A204.1 (cell line): ENCODE data around the gene FBXO34.

ENCODE experiments used
- FAIRE-seq: peaks from 2 replicates; lab custom pipeline; 2012; peaks lifted over from hg19 to GRCh38; lab: Jason Lieb, UNC

FBXO34 gene

DNA sequence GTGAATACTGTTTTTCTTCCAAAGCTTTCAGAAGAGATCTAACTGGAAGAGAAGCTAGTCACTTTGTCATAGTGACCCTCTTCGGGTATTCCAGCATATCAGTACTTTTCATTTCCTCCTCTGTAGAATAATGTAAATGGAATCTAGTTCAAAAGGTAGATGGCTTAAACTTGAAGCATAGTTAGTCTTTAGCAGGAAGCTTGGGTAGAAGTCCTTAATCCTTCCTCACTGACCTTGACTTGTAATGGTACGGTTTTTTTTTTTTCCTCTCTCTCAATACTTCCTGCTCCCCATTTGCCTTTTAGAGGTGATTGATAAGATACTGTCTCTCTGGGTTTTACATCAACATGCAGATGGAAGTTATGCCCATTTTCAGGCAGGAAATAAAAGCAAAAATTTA is 1.7 kb downstream of the FBXO34 start:
- FAIRE-seq = no peak

DNA sequence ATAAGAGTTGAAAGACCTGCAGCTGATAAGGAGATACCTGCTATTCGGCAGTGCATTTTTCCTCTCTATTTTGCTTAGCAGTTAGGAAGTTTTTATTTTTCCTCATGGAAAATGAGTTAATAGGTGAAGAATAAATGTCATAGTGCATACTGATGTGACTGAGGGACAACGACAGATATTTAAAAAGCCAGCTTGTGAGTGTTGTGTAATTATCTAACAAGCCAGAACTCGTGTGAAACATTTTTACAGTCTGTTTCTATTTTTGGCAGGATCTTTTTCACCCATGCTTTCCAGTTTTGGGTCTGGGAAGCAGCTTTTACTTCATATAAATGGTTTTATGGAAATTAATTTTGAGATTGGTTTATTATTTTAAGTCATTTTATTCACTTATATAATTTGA is 2.9 kb downstream of the FBXO34 start:
- no peak for FAIRE-seq

DNA sequence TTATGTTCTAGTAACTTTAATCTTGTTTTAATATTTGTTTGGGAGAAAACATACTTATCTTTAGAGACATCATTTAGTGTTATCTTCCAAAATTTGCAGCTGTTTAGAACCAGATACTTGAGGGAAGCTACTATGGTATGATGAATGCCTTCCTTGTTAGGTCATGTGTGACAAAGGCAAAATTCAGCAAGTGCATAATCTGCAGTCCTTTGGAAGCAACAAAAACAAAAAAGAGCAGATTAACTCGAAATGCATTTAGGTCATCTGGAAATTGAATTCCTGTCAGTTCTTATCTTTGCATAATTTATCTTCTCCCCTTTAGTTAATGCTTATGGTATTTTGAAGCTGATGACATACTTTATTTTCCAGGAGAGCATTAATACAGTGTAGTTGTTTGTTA is 3.5 kb downstream of the FBXO34 start:
- FAIRE-seq = no peak

DNA sequence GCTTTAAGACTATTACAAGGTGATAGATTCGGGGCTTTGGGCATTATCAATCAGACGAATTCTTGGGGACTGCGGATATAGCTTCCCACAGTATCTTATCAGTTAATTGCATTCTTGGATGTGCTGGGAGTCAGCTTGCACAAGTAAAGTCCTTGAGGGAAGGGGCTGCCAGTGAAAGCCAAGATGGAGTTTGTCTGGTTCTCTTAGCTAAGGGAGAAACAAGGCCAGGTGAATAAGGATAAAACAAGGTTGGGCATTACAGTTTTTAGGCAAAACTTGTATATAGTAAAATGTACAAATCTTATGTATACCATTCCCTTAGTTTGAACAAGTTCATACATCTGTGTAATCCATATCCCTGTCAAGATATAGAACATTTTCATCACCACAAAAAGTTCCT is 5.5 kb downstream of the FBXO34 start:
- FAIRE-seq = no peak

DNA sequence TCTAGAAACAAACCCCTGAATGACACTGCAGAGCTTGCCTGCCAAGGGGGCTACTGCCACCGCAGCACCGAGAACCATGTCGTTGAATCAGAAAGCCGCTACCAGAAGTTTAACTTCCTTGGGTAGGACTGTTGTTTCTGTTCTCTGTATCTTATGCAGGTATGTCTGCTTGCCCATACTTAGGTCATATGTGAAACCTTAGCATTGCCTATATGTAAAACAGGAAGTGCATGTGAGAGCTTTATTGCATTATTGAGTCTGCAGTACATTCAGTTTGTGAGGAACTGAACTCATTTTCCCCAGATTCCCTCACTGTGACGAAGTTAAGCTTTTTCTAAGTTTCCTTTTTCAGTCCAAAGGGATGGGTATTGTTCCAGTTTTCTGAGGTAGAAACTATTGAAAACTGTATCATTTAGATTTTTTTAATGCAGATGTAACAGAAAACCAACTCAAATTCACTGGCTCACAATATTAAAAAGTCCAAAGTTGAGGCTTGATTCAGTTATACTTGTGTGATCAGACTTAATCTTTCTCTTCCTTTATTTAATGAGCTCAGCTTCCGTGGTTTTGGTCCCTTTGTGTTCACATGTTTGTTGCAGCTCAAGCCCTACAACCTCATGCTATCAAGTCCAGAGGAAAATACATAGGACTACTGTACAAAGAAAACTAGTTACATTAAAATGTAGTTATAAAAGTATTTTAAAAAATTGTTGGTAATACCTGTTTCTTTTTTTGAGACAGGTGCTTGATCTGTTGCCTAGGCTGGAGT is 6.9 kb downstream of the FBXO34 start:
- FAIRE-seq = no peak

DNA sequence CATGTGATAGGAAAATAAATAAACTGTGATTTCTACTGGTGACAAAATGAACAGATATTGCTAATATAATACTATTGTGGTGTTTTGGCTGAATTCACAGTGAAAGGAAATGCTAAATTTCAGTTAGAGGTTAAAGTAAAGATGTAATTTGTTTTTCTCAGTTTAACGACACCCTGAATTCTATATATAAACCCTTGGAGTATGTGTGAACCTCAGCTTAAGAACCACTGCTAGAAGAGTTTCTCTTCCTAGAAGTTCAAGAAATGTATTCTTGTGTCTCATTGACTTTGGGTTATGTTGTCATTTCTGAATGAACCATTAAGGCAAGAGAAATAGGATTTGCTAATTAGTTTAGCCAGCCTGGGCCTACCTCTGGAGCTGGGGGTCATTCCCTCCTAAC is 8.2 kb downstream of the FBXO34 start:
- no peak for FAIRE-seq

DNA sequence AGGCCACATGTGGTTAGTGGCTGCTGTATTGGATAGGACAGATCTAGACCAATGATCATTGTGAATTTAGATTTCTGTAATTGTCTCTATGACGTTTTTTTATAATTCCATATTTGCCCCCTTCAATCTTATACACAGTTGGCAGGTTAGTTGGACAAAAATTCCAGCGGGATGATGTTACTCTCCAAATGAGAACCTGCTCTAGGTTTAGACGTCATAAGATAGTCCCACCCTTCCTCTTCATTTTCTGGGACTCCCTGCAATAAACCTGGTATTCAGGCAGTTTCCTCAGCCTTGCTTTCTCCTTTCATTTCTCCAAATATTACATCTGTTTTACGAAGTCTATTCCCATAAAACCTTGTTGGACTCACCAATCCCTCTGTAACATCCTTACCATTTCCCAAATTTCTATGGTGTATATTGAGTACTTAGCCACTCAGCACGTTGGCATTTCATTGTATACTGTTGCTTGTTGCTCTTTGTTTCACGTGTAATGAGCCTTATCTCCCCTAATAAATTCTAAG is 10.2 kb downstream of the FBXO34 start:
- FAIRE-seq = no peak

DNA sequence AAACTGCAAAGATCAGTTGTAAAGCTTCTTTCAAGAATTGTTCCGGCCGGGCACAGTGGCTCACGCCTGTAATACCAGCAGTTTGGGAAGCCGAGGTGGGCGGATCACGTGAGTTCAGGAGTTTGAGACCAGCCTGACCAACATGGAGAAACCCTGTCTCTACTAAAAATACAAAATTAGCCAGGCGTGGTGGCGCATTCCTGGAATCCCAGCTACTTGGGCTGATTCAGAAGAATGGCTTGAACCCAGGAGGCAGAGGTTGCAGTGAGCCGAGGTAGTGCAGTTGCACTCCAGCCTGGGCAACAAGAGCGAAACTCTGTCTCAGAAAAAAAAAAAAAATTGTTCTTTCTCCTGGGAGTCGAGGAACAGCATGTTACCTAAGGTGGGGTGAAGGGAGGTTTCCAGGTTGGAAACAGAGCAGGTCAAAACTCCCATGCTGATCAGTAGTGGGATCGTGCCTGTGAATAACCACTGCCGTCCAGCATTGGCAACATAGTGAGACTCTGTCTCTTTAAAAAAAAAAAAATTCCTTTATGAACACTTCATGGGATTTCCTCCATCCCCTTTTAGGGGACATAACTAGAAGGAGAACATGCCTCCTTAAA is 13.9 kb downstream of the FBXO34 start:
- no peak for FAIRE-seq

DNA sequence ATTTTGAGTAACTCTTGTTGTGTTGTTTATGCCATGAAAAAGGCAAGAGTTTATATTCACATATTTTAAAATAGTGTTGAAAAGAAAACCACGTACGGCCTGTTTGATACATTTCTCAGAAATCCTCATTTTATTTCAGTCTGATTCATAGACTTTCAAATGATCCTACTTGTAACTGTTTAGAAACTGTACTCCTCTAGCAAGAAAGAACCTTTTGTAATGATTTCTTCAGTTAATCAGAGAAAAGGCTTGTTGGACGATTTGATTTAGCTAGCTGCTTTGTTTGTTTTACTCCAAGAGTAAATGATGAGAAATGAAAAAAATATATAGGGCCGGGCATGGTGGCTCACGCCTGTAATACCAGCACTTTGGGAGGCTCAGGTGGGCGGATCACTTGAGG is 17.2 kb downstream of the FBXO34 start:
- FAIRE-seq = no peak

DNA sequence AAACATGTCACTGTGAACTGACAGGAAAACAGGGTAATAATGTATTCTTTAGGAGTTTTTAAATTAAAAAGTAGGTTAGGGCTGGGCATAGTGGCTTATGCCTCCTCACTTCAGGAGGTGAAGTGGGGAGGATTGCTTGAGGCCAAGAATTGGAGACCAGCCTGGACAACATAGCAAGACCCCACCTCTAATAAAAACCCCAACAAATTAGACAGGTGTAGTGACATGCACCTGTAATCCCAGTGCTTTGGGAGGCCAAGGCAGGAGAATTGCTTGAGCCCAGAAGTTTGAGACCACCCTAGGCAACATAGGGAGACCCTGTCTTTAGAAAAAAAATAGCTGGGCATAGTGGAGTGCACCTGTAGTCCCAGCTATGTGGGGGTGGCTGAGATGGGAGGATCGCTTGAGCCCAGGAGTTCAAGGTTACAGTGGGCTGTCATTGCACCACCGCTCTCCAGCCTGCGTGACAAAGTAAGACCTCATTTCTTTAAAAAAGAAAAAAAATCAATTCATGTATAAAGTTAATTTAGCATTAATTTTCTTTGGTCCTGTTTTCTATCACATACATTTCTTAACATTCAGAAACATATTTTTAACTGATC is 20.4 kb downstream of the FBXO34 start:
- FAIRE-seq = no peak

DNA sequence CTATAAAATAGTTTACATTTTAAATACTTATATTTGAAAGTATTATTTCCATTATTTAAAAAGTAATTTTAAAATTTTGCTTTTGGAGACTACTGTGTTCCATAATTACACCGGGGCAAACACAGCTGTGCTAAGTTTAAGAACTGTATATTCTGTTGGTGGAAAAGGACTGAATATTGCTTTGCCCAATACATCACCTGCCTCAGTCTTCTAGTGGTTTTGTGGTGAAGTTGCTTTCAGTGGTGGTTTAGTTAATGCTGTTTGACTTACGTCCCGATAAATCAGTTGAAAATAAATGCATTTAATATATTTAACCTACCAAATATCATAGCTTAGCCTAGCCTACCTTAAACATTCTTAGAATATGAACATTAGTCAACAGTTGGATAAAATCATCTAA is 23.4 kb downstream of the FBXO34 start:
- no peak for FAIRE-seq

DNA sequence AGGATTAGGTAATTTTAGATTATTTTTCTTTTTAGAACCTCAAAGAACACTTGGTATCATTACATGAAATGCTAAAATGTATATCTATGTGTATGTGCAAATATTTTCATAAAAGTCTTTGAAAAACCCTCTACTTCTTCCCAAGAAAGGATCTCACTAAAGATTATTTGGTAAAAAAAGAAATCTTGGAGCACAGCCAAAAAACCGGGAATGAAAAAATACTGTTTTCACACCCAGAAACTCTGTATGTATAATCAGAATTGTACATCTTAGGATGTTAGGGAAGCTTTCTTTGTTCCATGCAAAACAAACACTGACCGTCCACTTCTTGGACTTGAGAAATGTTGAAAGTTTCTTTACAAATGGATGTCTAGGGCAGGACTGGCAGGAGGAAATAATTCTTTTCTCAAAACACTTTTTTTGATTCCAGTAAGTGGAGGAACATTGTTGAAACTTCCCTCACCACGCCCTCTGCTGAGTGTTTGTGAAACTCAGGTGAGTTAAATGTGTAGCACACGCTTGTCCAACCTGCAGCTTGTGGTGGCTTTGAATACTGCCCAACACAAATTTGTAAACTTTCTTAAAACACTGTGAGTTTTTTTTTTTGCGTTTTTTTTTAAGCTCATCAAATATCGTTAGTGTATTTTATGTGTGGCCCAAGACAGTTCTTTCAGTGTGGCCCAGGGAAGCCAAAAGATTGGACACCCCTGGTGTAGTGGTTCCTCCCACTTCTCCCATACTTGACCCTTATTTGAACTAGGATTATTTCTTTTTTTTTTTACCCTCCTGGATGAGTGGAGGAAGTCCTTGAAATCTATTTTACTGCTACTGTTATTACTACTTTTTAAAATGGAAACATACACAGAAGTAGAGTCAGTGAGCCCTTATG is 26.6 kb downstream of the FBXO34 start:
- no peak for FAIRE-seq

DNA sequence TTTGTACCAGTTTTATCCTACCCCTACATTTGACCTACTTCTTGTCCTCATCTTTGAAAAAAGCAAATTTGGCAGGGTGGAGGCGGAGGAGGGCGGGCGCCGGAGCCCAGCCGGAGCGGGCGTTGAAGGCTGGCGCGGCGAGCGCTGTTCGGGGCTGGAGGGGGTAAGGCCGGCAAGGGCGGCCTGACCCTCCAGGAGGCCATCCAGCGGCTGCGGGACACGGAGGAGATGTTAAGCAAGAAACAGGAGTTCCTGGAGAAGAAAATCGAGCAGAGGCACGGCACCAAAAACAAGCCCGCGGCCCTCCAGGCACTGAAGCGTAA is 27.2 kb downstream of the FBXO34 start:
- no peak for FAIRE-seq

DNA sequence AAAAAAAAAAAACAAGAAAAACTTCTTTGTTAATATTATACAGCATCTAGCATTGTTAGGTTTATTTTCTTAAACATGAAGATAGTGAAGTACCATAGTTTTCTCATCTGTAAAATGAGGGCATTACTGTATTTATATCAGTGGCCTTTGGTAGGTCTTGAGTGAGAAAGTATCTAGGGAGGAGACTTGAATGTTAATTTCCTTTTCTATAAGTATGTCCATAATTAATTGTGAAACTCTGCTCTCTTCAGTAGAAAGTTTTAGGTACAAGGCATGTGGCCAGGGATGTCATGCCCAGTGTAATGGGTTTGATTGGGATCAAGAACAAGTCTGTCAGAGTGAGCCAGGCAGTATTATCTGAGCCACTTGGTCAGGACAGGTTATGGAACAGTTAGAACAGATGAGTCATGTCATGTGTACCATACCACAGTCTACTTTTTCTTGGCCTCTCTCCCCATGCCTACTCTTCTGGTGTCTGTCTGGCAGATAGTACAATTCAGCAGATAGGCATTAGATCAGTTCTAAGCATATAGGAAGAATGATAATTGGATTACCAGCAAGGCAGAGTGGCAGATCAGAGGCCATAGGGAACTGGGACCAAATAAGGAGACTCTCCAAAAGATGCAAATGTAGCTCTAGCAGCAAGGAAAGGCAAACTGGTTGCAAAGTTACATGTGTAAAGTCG is 30.4 kb downstream of the FBXO34 start:
- no peak for FAIRE-seq

DNA sequence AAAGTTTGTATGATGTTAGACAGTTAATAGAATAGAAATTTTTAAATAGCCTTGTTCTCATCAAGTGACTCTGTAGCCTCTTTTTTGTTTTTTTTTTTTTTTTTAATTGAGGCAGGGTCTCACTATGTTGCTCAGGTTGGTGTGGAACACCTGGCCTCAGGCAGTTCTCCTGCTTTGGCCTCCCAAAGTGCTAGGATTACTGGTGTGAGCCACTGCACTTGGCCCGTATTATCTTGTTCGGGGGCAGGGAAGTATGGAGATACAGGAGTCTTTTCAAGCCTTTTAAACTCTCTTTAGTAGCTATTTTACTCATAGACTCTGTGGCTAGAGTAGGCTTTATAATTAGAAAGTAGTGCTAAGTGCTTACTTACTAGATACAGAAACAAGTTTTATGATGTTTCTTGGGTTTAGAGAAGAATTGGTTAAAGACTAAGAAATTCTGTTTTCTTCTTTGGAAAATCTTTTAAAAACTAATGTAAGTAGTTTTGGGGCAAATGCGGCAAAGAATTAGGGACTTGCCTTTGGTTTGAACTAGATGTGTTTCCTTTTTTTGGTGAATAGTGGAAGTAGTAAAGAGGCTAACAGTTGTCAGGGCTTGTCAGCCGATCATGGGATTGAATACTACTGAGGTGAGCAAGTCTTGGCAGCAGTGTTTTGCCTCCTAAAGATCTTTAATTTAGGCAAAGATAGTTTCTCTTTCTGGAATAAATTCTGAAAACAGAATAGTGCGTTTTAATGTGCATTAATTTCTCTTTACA is 31.3 kb downstream of the FBXO34 start:
- no peak for FAIRE-seq

DNA sequence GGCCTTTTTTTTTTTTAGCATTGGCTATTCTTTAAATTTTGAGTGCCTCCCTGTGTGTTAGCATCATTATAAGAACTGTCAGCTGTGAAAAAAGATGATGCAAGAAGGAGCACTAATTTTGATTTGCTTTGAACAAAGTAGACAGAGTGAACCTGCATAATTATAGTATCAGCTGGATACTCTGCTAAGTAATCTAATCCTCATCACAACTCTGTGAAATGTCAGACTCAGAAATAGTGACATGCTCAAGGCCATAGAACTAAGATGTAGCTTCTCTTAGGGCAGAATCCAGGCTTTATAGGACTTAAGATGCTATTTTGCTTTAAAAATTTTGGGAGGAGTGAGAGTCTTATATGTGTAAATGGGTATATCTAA is 31.9 kb downstream of the FBXO34 start:
- no peak for FAIRE-seq

DNA sequence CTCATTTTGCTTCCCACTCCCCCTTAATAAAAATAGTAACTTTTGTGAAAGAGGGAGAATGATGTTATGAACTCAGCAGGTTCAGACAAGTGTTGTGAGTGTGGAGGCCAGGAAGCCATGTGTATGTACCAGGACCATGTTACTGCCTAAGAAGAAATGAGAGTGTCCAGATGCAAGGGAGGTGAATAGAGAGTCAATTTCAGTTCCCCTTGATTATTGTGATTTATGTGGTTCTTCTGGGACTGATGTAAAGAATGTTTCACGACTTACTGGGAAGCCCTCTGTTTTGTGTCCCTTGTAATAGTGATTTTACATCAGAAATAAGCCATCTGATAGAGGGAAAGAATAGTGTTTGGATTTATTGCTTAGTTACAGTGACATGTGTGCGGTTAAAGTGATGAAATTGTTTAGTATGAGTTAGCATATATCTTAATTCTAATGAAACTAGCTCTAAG is 32.5 kb downstream of the FBXO34 start:
- no peak for FAIRE-seq

DNA sequence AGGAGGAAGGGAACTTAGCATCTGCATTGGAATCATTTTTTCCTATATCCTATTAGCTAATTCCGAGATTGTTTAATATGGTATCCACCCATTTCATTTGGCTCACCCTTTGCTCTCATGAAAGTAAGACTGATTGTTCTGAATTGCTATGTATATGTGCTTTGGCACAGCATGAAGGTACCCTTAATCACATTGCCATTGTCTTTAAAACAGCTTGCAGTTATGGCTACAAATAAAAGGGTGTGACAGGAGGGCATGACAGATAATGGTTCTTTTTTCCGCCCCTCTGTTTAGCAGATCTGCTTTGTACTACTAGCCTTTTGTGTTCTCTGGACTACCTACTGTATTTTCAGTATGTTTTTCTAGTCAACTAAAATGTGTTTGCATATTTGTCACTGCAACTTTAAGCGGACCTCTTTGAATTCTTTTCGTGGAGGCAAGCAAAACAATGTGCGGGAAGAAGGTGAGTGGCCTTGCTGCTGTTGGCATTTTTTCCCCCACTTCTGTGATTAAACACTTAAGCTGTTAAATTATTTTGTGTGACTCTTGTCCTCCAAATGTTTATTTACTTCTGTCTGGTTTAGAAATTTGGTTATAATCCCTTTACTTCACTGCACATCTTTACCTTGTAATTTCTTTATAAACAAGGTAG is 35.8 kb downstream of the FBXO34 start:
- no peak for FAIRE-seq

DNA sequence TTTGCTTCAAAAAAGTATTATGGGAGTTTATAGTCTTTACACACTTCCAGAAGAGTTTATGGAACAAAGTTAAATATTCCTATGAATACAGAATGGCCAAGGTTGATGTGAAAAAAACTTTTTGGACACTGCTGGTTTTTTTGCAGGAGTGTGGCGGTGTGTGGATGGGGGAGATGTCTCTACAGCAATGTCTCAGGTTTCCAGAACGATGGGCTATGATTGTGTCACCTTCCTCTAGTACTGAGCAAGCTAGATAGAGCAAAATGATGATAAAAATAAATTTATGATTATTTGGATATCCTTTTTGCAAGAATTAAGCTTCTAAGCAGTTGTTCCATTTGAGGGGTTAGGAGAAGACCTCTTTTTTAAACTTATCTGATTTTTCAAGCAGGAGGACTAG is 37.9 kb downstream of the FBXO34 start:
- no peak for FAIRE-seq

DNA sequence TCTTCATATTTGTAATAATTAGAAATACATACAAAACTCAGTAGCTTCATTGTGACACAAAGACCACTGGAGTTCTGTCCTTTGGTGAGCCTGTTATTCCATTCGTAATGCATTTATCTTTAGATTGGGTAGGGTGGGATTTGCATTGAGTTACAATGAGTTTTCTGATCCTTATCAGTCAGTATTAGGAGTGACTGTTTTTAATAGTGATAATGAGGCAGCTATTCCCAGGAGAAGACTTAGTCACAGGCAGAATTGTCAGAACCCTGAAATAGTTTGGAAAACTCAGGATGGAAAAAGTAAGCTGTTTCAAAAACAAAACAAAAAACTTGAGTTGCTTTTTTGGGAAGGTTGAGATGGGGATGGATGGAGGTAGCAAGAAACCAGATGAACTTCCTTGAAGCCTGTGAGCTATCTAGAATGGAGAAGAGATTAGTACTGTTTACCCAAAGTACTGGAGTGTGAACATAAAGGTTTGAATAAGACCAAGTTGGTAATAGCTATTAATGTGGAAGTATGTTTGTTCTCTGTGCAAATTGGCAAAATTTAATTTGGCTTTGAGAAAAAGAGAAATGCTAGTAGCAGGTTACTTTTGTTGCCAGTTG is 38.6 kb downstream of the FBXO34 start:
- no peak for FAIRE-seq
